A549 (cell line): Measurements from ENCODE around the gene MARCHF7. TPM values are rescaled to one million over a fixed set of nuclear protein-coding genes. Genes with fewer than 3 reads are reported as not detected.
A peak's percentile ranks its signal among the peaks of the same experiment; 100 is the strongest.
"Not testable (repeated sequence)": the region's sequence is repeated elsewhere in the genome, so short reads cannot be mapped to it uniquely, and the experiment has no call there.

Source experiments
- ATAC-seq, 2 experiments: fragments of 200-7000 bp in 1 of 2; fragments of >200 bp in 1 of 2; cut with Nextera tagmentation in 1 of 2; cut with Tn5 transposase in 1 of 2; 3 replicates each; pipeline versions ENCODE4 v1.8.0 to v1.9.1; 2018 to 2020; ENCODE audit warnings: mild to moderate bottlenecking in 1 of 2, moderate library complexity in 1 of 2
- CTCF ChIA-PET: fragments of 300-600 bp; sonication (Branson Sonifier 250); formaldehyde crosslinking; extraction: SDS; loops from one replicate; lab custom pipeline; 2021; ENCODE audit warnings: antibody characterized with exemption, inconsistent platforms; lab: Yijun Ruan, JAX
- POLR2A ChIA-PET: fragments of 350-600 bp; formaldehyde crosslinking; extraction: SDS; loops from one replicate; lab custom pipeline; 2021; ENCODE audit warnings: antibody characterized with exemption, inconsistent platforms; lab: Yijun Ruan, JAX
- DNase-seq, 2 experiments: peaks; one replicate each; pipeline versions ENCODE4 v3.0.0 to v3.0.0-alpha.2; 2011 to 2016; ENCODE audit warnings: low read depth in 1 of 2, low spot score in 1 of 2
- FAIRE-seq: peaks from 2 replicates; lab custom pipeline; 2011; peaks lifted over from hg19 to GRCh38; lab: Jason Lieb, UNC
- H3K27ac ChIP-seq, 2 experiments: fragments of >200 bp; sonication (Bioruptor Twin); formaldehyde crosslinking; 3 replicates each; pipeline ENCODE4 v1.5.1; 2016 to 2017
- H3K4me1 ChIP-seq: fragments of >200 bp; sonication (Bioruptor Twin); formaldehyde crosslinking; 3 replicates; pipeline ENCODE4 v1.6.1; 2016
- H3K4me2 ChIP-seq: fragments of >200 bp; sonication (Bioruptor Twin); formaldehyde crosslinking; 3 replicates; pipeline ENCODE4 v1.6.1; 2016
- H3K4me3 ChIP-seq: fragments of >200 bp; sonication (Bioruptor Twin); formaldehyde crosslinking; 3 replicates; pipeline ENCODE4 v1.5.1; 2016
- H3K9me3 ChIP-seq: fragments of >200 bp; sonication (Bioruptor Twin); formaldehyde crosslinking; 3 replicates; pipeline ENCODE4 v1.6.1; 2016
- CBX8 ChIP-seq: fragments of 200-600 bp; sonication (generic); IDR thresholded peaks from 2 replicates; pipeline ENCODE4 v1.6.1; 2016
- CHD2 ChIP-seq: fragments of 150-350 bp; IDR thresholded peaks from 2 replicates; pipeline ENCODE4 v1.6.1; 2014; ENCODE audit warnings: low read length; ENCODE audit not compliant: partially characterized antibody
- EHF ChIP-seq: fragments of 250-450 bp; sonication (Bioruptor Pico); IDR thresholded peaks from 2 replicates; pipeline ENCODE4 v1.5.0; 2020; ENCODE audit warnings: mild to moderate bottlenecking
- ELK1 ChIP-seq: fragments of 150-350 bp; IDR thresholded peaks from 2 replicates; pipeline ENCODE4 v1.6.1; 2014; ENCODE audit warnings: low read depth, mild to moderate bottlenecking, low read length
- ESRRA ChIP-seq: fragments of 150-350 bp; IDR thresholded peaks from 2 replicates; pipeline ENCODE4 v1.6.1; 2014; ENCODE audit warnings: mild to moderate bottlenecking, low read length, borderline replicate concordance
- GATA3 ChIP-seq: IDR thresholded peaks from 2 replicates; pipeline ENCODE4 v1.6.1; 2012; ENCODE audit warnings: borderline replicate concordance
- HDAC2 ChIP-seq: fragments of 200-600 bp; sonication (generic); IDR thresholded peaks from 2 replicates; pipeline ENCODE4 v1.6.1; 2016
- HEYL ChIP-seq: fragments of 250-450 bp; sonication (Bioruptor Pico); IDR thresholded peaks from 2 replicates; pipeline ENCODE4 v1.8.0; 2021; ENCODE audit warnings: mild to moderate bottlenecking, moderate library complexity
- HOXA7 ChIP-seq: fragments of 250-450 bp; sonication (Bioruptor Pico); IDR thresholded peaks from 2 replicates; pipeline ENCODE4 v1.5.0; 2020; ENCODE audit warnings: mild to moderate bottlenecking, moderate library complexity
- JUNB ChIP-seq: fragments of >200 bp; sonication (Bioruptor Twin); formaldehyde crosslinking; IDR thresholded peaks from 2 replicates; pipeline ENCODE4 v1.6.1; 2016
- NPAS2 ChIP-seq: fragments of 250-450 bp; sonication (Bioruptor Pico); IDR thresholded peaks from 2 replicates; pipeline ENCODE4 v1.8.0; 2022; ENCODE audit warnings: mild to moderate bottlenecking, moderate library complexity, borderline replicate concordance
- RCOR1 ChIP-seq: fragments of 150-350 bp; IDR thresholded peaks from 2 replicates; pipeline ENCODE4 v1.6.1; 2014; ENCODE audit warnings: antibody characterized with exemption, low read length, low read depth
- ZC3H11A ChIP-seq: fragments of 450-650 bp; IDR thresholded peaks from 2 replicates; pipeline ENCODE4 v1.6.1; 2014; ENCODE audit warnings: antibody characterized with exemption, mild to moderate bottlenecking
- ZFP36 ChIP-seq: fragments of 450-650 bp; IDR thresholded peaks from 2 replicates; pipeline ENCODE4 v1.6.1; 2014; ENCODE audit warnings: borderline replicate concordance; ENCODE audit not compliant: partially characterized antibody
- ZSCAN20 ChIP-seq: fragments of 250-450 bp; sonication (Bioruptor Pico); IDR thresholded peaks from 2 replicates; pipeline ENCODE4 v1.8.0; 2022; ENCODE audit warnings: mild to moderate bottlenecking, moderate library complexity
- WGBS: methylation state at CpG from one replicate; pipeline ENCODE4 v1.1.6; 2017; ENCODE audit errors: missing lambda C conversion rate; 5-methylcytosine and 5-hydroxymethylcytosine counted together
- polyA plus RNA-seq, 4 experiments: library from polyadenylated mRNA; depleted of rRNA in 3 of 4; stranded (reverse); fragments of >200 nt; fragmentation: RNase III in 1 of 4; extraction: RNeasy Plus Mini Kit Qiagen cat#74134 plus additional on column Dnase treatment in 1 of 4; gene quantifications; 2 replicates in 3 of 4; 3 replicates in 1 of 4; pipeline ENCODE4 v1.2.3, GENCODE V29; 2011 to 2017
- TF ChIP-seq, protein P1 (sequence below): fragments of >200 bp; sonication (Bioruptor Twin); formaldehyde crosslinking; IDR thresholded peaks from 2 replicates; pipeline ENCODE4 v1.6.1; 2016
- TF ChIP-seq, protein P2 (sequence below): IDR thresholded peaks from 2 replicates; pipeline ENCODE4 v1.6.1; 2012
- TF ChIP-seq, protein P3 (sequence below): IDR thresholded peaks from 2 replicates; pipeline ENCODE4 v1.6.1; 2012
- TF ChIP-seq, protein P4 (sequence below): fragments of >200 bp; sonication (Bioruptor Twin); formaldehyde crosslinking; IDR thresholded peaks from 3 replicates; pipeline ENCODE4 v1.6.1; 2016

The MARCHF7 gene
- polyA plus RNA-seq, 2 of the 4 experiments (the other 2 are of a cell fraction) = 64.3 to 66.4 TPM

- Histone ChIP-seq H3K9me3 (no peaks in the 10 kb centered on the region), H3K27ac (no peak overlapping the region), H3K4me1 (peaks cover 34% of the 10 kb centered on the region), H3K4me2 (peak overlapping the region; percentile 5; the same call in 1 of the 3 replicates), H3K4me3 (no peak overlapping the region)
- CTCF ChIA-PET = no interaction called here
- no peak for FAIRE-seq
- TF ChIP-seq HEYL (CRISPR knock-in tag) (no peak), RCOR1 (no peak), CBX8 (no peak), ELK1 (no peak), ZFP36 (no peak)
- POLR2A ChIA-PET = no interaction called here
- 95% methylated on average over 4 of the region's 4 CpGs for WGBS
- no peak for ATAC-seq
- DNase-seq = no peak
Measured at GRCh38 chr2:159715451-159715850, 3.1 kb downstream of the MARCHF7 start.

GRCh38 chr2:159716409-159716808 is 4.1 kb downstream of the MARCHF7 start:
- POLR2A ChIA-PET = interaction anchor here (0.8 kb wide), 1 partner anchor 430 kb away, joined by 3 read pairs; the partner anchor contains the start of gene WDSUB1
- CTCF ChIA-PET, ATAC-seq: not testable (repeated sequence)

DNA sequence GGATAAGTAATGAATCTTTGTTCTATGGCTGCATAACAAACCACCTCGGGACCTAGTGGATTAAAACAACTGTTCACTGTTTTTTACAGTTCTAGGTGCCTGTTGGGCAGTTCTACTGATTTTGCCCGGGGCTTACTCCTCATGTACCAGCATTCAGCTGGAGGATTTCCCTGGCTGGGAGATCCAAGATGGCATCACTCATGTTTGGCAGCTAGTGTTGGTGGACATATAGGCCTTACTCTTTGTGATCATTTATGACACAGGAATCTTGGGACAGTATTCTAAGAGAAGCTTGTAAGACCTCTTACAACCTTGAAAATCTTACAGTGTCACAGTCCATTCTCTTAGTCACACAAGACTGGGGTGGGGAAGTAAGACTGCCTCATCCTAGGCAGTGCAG is 4.6 kb downstream of the MARCHF7 start:
- Histone ChIP-seq H3K4me1 (peaks cover 25% of the 10 kb centered on the region), H3K27ac (no peak overlapping the region), H3K4me2 (no peak overlapping the region), H3K9me3 (no peaks in the 10 kb centered on the region), H3K4me3 (no peak overlapping the region)
- no peak for FAIRE-seq
- ChIA-PET CTCF (no interaction called here), POLR2A (no interaction called here)
- DNase-seq = no peak
- WGBS = 68% methylated on average over 2 of the region's 2 CpGs
- TF ChIP-seq, protein P1, sequence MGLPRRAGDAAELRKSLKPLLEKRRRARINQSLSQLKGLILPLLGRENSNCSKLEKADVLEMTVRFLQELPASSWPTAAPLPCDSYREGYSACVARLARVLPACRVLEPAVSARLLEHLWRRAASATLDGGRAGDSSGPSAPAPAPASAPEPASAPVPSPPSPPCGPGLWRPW = no peak
- TF ChIP-seq HOXA7 (CRISPR knock-in tag) (no peak), ESRRA (no peak), ZC3H11A (no peak), EHF (CRISPR knock-in tag) (no peak), ZSCAN20 (no peak)
- TF ChIP-seq, protein P2, sequence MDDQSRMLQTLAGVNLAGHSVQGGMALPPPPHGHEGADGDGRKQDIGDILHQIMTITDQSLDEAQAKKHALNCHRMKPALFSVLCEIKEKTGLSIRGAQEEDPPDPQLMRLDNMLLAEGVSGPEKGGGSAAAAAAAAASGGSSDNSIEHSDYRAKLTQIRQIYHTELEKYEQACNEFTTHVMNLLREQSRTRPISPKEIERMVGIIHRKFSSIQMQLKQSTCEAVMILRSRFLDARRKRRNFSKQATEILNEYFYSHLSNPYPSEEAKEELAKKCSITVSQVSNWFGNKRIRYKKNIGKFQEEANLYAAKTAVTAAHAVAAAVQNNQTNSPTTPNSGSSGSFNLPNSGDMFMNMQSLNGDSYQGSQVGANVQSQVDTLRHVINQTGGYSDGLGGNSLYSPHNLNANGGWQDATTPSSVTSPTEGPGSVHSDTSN = no peak
- no peak for ATAC-seq

More at GRCh38 chr2:159716409-159716808, 4.1 kb downstream of the MARCHF7 start:
- not testable (repeated sequence) for DNase-seq, H3K27ac ChIP-seq, H3K9me3 ChIP-seq, H3K4me3 ChIP-seq, H3K4me2 ChIP-seq, FAIRE-seq
- peaks cover 25% of the 10 kb centered on the region for H3K4me1 ChIP-seq
- 85% methylated on average over 4 of the region's 4 CpGs for WGBS

DNA sequence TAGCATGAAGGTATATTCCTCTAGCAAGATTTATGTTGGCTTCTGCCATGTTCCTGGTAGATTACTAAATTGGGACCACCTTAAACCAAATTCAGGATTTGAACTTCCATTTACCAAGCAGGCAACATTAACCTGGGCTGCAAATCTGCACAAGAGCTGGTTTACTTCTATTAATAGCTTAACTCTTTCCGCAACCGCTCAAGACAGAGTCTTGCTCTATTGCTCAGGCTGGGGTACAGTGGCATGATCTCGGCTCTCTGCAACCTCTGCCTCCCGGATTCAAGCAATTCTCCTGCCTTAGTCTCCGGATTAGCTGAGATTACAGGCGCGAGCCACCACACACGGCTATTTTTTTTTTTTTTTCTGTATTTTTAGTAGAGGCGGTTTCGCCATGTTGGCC is 8.4 kb downstream of the MARCHF7 start:
- H3K27ac ChIP-seq = no peak overlapping the region
- TF ChIP-seq, protein P3, sequence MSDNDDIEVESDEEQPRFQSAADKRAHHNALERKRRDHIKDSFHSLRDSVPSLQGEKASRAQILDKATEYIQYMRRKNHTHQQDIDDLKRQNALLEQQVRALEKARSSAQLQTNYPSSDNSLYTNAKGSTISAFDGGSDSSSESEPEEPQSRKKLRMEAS = no peak
- TF ChIP-seq, protein P4, sequence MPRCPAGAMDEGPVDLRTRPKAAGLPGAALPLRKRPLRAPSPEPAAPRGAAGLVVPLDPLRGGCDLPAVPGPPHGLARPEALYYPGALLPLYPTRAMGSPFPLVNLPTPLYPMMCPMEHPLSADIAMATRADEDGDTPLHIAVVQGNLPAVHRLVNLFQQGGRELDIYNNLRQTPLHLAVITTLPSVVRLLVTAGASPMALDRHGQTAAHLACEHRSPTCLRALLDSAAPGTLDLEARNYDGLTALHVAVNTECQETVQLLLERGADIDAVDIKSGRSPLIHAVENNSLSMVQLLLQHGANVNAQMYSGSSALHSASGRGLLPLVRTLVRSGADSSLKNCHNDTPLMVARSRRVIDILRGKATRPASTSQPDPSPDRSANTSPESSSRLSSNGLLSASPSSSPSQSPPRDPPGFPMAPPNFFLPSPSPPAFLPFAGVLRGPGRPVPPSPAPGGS = no peak
- TF ChIP-seq NPAS2 (CRISPR knock-in tag) (no peak), JUNB (no peak), GATA3 (no peak), ZFP36 (no peak), HEYL (CRISPR knock-in tag) (no peak), HDAC2 (no peak), CHD2 (no peak)
- ChIA-PET POLR2A (no interaction called here), CTCF (interaction anchor here (1.3 kb wide), 2 partner anchors 9 to 15 kb away, joined by 3 to 4 read pairs; partner anchors contain the start of gene MARCHF7)
- no peak overlapping the region for H3K4me3 ChIP-seq
- no peak for DNase-seq
- H3K4me1 ChIP-seq = 0 out of 3 replicates have a peak, but pooled peaks cover 12% of the 10 kb centered on the region
- no peaks in the 10 kb centered on the region for H3K9me3 ChIP-seq
- WGBS = 94% methylated on average over 10 of the region's 10 CpGs
- no peak overlapping the region for H3K4me2 ChIP-seq
- no peak for FAIRE-seq
- no peak for ATAC-seq
